PFSK-1 (cell line): Measurements from ENCODE around the gene MCRS1.

Experiments used
- FOXP2 ChIP-seq: optimal IDR thresholded peaks from 2 replicates; pipeline ENCODE3; 2011; ENCODE audit warnings: borderline replicate concordance, control low read depth, inconsistent platforms; ENCODE audit not compliant: insufficient read depth; ENCODE audit errors: extremely low read length, extremely low read depth
- POLR2AphosphoS5 ChIP-seq: IDR thresholded peaks from 2 replicates; pipeline ENCODE4 v1.6.1; 2012; ENCODE audit warnings: low read depth, mild to moderate bottlenecking, control low read depth, low read length, moderate library complexity
- SIN3A ChIP-seq: IDR thresholded peaks from 2 replicates; pipeline ENCODE4 v1.6.1; 2012; ENCODE audit warnings: mild to moderate bottlenecking, low read length, moderate library complexity, borderline replicate concordance; ENCODE audit not compliant: insufficient read depth
- TAF1 ChIP-seq: IDR thresholded peaks from 2 replicates; pipeline ENCODE4 v1.6.1; 2012; ENCODE audit warnings: low read length, control low read depth, borderline replicate concordance; ENCODE audit not compliant: insufficient read depth
- TF ChIP-seq, protein P1 (sequence below), 2 experiments: IDR thresholded peaks; 2 replicates each; pipeline versions ENCODE4 v1.6.1 to v1.8.0; 2011 to 2012; ENCODE audit warnings: low read depth in 2 of 2, low read length in 2 of 2, control low read depth in 1 of 2, inconsistent platforms in 1 of 2, mild to moderate bottlenecking in 1 of 2, moderate library complexity in 1 of 2; ENCODE audit not compliant: insufficient read depth in 1 of 2

The MCRS1 gene

DNA sequence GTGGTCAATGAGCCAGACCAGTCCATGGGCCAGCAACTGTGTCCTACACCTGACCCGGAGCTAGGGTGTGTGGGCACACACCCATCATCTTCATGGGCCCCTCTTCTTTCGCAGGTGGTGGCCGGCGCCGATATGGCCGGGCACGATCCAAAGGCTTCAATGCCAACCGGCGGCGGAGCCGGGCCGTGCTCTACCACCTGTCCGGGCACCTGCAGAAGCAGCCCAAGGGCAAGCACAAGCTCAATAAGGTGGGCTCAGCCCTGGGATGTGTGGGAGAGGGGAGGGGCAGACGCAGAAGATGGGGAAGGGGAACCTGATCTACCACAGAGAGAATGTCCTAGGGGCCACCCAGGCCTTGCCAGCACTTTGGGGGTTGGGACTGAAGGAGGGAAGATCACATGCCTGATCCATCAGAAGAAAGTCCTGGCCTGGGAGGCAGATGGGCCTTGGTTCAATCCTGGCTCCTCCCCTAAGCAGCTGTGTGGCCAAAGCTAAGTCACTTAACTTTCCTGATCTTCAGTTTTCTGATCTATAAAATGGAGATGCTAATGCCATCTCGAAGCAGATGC, 25.3 kb downstream of the MCRS1 start:
- TF ChIP-seq POLR2AphosphoS5 (no peak), TAF1 (no peak)

DNA sequence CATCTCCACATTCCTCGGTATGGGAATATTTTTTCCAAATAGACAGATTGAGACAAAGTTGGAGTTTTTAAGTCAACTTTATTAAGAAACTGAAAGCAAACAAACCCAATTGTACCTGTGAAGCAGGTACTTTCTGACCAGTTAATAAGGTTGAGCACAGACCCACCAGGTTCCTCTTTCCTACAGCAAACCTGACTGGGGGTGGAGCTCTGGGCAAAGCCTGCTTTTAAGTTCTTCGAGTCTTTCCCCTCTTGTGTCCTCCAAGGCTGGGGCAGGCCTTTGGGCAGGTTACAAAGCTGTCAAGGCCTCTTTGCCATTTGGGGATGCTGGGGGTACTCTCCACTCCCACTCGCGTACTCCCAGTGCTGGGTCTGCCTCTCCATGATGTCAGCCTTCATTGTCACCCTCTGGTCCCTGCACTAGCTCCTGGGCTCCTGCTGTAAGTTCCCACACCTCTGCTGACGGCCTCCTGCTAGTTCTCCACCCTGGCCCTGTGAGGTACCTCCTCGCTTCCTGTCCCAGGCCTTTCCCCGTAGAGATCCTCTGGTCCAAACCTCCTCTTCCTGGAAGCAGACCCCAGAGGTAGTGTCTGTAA, 25.9 kb downstream of the MCRS1 start:
- TF ChIP-seq POLR2AphosphoS5 = no peak
- TF ChIP-seq, protein P1, sequence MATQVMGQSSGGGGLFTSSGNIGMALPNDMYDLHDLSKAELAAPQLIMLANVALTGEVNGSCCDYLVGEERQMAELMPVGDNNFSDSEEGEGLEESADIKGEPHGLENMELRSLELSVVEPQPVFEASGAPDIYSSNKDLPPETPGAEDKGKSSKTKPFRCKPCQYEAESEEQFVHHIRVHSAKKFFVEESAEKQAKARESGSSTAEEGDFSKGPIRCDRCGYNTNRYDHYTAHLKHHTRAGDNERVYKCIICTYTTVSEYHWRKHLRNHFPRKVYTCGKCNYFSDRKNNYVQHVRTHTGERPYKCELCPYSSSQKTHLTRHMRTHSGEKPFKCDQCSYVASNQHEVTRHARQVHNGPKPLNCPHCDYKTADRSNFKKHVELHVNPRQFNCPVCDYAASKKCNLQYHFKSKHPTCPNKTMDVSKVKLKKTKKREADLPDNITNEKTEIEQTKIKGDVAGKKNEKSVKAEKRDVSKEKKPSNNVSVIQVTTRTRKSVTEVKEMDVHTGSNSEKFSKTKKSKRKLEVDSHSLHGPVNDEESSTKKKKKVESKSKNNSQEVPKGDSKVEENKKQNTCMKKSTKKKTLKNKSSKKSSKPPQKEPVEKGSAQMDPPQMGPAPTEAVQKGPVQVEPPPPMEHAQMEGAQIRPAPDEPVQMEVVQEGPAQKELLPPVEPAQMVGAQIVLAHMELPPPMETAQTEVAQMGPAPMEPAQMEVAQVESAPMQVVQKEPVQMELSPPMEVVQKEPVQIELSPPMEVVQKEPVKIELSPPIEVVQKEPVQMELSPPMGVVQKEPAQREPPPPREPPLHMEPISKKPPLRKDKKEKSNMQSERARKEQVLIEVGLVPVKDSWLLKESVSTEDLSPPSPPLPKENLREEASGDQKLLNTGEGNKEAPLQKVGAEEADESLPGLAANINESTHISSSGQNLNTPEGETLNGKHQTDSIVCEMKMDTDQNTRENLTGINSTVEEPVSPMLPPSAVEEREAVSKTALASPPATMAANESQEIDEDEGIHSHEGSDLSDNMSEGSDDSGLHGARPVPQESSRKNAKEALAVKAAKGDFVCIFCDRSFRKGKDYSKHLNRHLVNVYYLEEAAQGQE (IDR thresholded peaks at IDR 0.05; ENCODE audit: insufficient read depth in 1 of 2, low read depth in 2 of 2, low read length in 2 of 2) = no peak
- TF ChIP-seq TAF1 = no peak
- TF ChIP-seq SIN3A = no peak
- TF ChIP-seq FOXP2 = no peak

DNA sequence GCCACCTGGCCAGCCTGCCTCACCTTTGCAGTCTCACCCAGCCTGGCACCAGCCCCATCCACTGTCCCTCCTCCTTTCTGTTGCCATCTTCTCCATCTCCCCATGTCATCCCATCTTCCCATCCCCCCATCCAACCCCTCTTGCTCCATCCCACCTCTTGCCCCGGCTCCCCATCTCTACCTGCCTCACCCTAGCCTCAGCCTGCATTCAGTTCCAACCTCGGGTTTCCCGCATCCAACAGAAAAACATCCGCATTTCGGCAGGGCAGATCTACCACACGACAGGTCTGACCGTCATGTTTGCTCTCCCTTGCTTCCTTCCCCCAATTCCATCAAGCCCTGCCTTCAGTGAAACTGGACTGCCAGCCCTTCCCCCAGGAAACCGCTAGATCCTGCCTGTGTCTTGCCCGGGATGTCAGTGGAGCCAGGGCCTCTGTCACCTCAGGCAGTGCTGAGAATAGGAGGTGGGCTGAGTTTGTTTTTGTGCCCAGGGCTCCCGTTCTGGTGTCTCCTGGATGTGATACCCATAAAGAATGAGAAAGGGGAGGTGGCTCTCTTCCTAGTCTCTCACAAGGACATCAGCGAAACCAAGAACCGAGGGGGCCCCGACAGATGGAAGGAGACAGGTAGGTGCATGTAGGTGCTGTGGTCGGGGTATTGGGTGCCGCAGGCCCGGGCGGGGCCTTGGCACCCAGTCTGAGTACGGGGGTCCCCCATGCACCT, 26.6 kb downstream of the MCRS1 start:
- no peak for TF ChIP-seq FOXP2

DNA sequence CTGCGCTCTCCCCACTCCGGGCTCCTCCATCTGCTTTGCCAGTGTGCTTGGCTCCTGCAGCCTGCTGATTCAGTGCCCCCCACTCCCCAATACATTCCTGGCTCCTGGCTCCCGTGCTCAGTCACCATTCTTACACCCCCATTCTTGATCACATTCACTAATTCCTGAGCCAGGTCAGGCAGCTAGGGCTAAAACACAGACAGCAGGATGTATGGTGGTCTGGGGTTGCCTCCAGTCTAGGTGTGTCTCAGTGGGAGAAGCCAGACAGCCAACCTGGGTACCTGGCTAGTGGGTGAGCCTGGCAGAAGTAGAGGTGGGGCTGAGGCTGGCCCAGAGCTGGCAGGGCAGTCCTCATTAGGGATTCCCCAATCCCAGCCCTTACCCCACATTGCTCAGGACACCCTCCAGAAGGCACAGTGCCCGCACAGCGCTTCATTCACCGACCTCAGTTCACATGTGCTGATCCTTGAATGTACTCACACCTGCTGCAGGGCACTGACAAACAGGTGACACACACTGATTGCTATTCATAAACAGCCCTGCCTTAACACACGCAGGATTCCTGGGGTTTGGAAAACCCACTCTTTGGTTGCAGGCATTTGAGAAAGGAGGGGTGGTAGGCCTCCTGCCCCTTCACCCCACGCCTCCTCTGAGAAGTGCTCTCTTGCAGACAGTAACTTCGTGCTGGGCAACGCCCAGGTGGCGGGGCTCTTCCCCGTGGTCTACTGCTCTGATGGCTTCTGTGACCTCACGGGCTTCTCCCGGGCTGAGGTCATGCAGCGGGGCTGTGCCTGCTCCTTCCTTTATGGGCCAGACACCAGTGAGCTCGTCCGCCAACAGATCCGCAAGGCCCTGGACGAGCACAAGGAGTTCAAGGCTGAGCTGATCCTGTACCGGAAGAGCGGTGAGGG, 27.5 kb downstream of the MCRS1 start:
- TF ChIP-seq SIN3A (no peak), TAF1 (no peak), FOXP2 (no peak)

DNA sequence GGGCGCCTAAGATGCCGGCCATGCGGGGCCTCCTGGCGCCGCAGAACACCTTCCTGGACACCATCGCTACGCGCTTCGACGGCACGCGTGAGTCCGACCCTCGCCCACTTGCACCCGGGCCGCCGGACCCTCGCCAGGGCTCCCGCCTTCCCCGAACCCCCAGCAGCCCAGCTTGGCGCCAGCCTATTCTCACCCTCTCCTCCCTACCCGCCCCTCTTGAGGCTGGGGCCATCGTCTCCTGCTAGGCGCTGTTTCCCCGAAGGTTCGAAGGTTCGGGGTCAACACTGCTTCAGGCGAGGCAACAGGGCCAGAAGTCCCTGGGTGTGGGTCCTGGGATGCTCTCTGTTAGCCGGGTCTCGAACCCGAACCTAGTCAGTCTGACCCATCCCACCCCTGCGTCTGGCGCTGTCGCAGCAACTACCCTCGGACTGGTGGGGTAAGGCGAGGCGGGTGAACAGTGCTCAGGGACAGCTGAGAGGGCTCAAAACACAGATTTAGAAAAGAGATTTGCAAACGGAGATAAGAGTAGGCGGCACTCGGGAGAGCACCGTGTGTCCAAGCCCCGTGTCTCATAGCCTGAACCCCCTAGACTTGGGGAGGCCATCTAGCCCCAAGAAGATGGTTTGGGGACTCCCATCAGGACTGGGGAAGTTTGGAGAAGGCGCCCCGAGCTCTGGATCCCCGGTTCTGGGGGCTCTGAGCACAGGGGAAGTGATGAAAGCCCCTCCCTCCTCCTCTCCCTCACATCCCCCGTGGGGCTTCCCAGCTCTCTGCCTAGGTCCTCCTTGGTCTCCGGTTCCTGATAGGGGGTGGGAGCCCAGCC, 28.3 kb downstream of the MCRS1 start:
- TF ChIP-seq, protein P1 (IDR thresholded peaks at IDR 0.05; ENCODE audit: insufficient read depth in 1 of 2, low read depth in 2 of 2, low read length in 2 of 2) = no peak
- no peak for TF ChIP-seq FOXP2
- TF ChIP-seq TAF1 = no peak
- TF ChIP-seq POLR2AphosphoS5 = no peak
- TF ChIP-seq SIN3A = no peak

DNA sequence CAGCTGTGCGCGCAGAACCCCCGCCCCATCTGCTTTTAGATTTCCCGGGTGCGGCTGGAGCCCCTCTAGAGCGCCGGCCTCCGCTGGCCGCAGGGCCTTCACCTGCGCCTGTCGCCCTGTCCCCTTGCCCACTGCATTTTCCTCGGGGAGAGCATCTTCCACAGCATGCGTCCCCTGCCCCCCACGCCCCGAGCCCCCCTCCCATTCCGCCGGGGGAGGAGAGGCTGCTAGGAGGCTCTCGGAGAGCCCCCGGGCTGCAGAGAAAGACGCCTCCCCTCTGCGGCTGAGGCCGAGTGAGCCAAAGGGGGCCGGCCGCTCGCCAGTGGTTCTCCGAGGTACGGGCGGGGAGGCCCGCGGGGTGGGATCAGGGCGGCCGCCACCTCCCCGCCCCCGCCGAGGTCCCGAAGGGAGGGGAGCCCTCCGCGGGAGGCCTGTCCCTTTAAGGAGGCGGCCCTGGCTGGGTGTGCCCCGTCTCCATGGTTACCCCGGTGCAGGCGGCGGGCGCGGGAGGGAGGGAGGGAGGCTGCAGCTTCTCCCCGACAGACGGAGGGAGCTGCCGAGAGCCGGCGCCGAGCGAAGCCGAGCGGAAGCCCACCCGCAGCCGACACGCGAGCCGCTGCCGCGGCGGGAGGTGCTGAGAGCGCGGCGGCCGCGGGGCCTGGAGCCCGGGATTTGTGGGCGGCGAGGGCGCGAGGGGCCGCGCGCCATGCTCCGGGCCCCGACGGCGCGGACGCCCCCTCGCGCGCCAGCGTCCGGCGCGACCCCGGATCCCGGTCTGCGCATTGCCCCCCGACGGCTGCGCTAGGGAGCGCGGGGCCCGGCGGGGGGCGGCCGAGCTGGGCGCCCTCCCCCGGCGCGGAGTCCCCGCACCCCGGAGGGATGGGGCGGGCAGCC, 29.2 kb downstream of the MCRS1 start, which contains the start of gene KCNH3:
KCNH3 (plus strand) TSS at position 521 of the 894 bp plus-strand sequence. CDS start 387 bp downstream, outside the sequence.
- TF ChIP-seq POLR2AphosphoS5 (no peak), FOXP2 (no peak), SIN3A (no peak), TAF1 (no peak)
- TF ChIP-seq, protein P1 (IDR thresholded peaks at IDR 0.05; ENCODE audit: insufficient read depth in 1 of 2, low read depth in 2 of 2, low read length in 2 of 2) = no peak
